IgD-negative memory B cell (primary cell): ENCODE data around the gene PBX1. TPM values are rescaled to one million over a fixed set of nuclear protein-coding genes. Genes with fewer than 3 reads are reported as not detected.

ENCODE experiments used
- H3K27ac Mint-ChIP-seq, 3 donors: one replicate each; pipeline ENCODE4 v1.8.0; 2020 to 2022; ENCODE audit warnings: mild to moderate bottlenecking in 3 of 3, mixed read lengths in 3 of 3, moderate library complexity in 1 of 3
- H3K27me3 Mint-ChIP-seq: one replicate; pipeline ENCODE4 v1.8.0; 2021; ENCODE audit warnings: mixed read lengths
- H3K36me3 Mint-ChIP-seq: one replicate; pipeline ENCODE4 v1.8.0; 2020; ENCODE audit warnings: mild to moderate bottlenecking, mixed read lengths
- H3K4me1 Mint-ChIP-seq, 3 donors: one replicate each; pipeline ENCODE4 v1.8.0; 2020 to 2022; ENCODE audit warnings: mixed read lengths in 3 of 3, mild to moderate bottlenecking in 1 of 3
- H3K4me3 Mint-ChIP-seq, 4 donors: one replicate each; pipeline ENCODE4 v1.8.0; 2020 to 2022; ENCODE audit warnings: mild to moderate bottlenecking in 4 of 4, mixed read lengths in 4 of 4, moderate library complexity in 3 of 4
- H3K9me3 Mint-ChIP-seq, 3 donors: one replicate each; pipeline ENCODE4 v1.8.0; 2020 to 2021; ENCODE audit warnings: mixed read lengths in 3 of 3, mild to moderate bottlenecking in 1 of 3
- polyA plus RNA-seq: library from polyadenylated mRNA; unstranded; fragments of 300-500 nt; fragmentation: Illumina TruSeq; gene quantifications from one replicate; pipeline ENCODE4 v1.2.3, GENCODE V29; 2021

Gene PBX1
- polyA plus RNA-seq, 1 donor from 2014 or later, result 0.34 TPM

DNA sequence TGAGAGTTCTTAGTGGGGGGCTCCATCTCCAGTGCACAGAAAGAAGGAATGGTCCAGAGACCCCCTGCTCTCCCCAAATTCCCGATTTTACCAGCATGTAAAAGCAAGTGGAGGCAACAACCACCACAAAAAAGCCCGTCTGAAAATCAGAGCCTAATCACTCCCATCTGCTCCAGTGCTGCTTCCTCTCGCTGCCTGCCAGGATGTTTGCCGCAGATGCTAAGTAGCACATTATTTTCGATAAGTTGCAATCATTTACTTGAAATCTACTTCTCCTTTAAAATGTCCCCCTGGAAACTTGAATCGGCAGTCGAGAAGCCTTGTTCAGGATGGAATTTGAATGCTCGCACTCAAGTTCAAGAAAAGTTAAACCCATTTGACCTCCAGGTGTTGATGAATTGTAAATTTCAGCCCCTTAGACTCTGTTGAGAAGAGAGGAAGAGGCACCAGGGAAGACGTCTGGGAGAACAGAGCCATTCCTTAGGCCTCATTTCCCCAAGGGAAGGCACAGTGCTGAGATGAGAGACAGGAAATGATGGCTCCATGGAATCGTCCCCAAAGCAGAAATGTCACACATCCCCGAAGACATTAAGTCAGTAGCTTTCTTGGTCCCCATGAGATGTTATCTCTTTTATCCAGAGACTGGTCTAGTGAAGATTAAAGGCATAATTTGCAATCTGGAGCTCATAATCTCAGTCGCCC is 221.3 kb downstream of the PBX1 start:
- H3K36me3 Mint-ChIP-seq, result no peaks in the 10 kb centered on the region
- no peaks in the 10 kb centered on the region for H3K4me1 Mint-ChIP-seq

DNA sequence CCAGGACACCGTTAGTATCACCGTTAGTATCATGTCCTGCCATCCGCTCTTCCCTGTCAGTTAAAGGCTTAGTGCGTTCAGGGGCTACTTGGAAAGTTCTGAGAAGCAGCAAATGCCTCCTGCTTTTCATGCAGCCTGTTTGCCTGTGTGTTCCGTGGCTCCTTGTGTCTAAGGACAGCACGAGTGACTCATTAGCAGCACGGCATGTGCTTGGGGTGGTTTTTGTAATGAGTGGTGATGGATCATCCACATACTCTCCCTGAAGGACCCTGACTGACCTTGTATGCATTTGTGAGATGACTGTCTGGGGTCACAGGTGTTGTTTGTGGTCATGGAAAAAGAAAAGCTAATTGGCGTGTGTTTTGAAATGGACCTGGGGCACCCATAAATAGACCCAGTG is 221.9 kb downstream of the PBX1 start:
- no peaks in the 10 kb centered on the region for H3K4me1 Mint-ChIP-seq
- H3K27me3 Mint-ChIP-seq, result peaks cover 2% of the 10 kb centered on the region
- no peak overlapping the region for H3K27ac Mint-ChIP-seq

More for the DNA sequence above, 221.3 kb downstream of the PBX1 start:
- Mint-ChIP-seq H3K4me3 (no peak overlapping the region), H3K27ac (no peak overlapping the region), H3K9me3 (no peaks in the 10 kb centered on the region), H3K27me3 (no peaks in the 10 kb centered on the region)

DNA sequence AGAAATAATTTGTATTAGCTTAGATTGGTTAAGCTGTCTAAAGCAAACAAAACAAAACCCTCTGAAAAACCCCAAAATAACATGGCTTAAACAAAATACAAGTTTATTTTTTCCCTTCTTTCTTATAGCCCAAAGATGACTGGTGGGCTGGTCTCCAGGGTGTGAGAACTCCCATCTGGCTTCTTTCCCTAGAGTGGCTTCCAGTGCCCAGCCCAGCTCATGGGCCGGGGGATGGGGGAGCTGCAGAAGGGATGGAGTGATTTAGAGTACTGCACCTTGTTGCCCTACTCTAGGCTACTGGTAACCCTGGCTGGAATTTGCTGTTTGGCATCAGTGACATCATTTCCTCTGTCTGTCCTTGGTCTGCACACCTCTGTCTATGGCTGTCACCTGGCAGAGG is 223.0 kb downstream of the PBX1 start:
- Mint-ChIP-seq H3K4me3 (no peak overlapping the region), H3K9me3 (no peaks in the 10 kb centered on the region), H3K27ac (peak overlapping the region in 1 of 3 donors; percentile 44), H3K27me3 (peaks cover 4% of the 10 kb centered on the region), H3K36me3 (no peaks in the 10 kb centered on the region), H3K4me1 (no peaks in the 10 kb centered on the region)

More for the DNA sequence above, 221.9 kb downstream of the PBX1 start:
- no peaks in the 10 kb centered on the region for H3K9me3 Mint-ChIP-seq
- no peaks in the 10 kb centered on the region for H3K36me3 Mint-ChIP-seq
- no peak overlapping the region for H3K4me3 Mint-ChIP-seq

DNA sequence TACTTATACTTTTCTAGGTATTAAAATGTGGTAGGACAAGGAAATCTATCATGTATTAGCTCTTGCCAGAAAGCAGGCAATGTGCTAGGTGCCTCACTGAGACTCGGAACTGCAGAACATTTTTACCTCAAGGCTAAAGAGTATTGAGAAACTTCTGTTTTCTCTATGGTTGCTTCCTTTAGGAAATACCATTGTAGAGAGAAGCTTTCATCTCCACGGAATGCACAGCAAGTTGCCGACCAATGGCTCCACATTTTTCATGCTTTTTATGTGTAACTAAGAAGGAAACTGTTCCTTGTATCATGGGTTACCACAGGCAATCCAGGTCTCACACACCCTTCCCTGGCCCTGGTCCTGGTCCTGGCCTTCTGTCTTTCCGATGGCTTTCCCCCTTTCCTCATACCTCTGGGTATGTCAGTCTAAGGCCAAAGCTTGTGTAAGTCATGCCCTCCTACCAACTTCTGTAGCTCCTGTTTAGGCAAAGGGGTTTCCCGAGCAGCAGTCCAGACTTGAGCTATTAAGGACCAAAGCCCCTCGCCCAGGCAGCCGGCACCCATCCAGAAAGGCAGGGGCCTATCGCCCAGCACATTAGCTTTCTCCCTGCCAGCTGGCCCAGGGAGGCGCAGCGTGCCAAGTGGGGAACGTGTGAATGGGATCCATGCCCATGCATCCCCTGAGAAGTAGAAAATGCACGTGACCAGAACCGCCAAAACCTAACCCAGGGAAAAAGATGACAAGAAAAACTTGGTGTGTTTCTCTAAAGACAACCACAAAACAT is 225.0 kb downstream of the PBX1 start:
- Mint-ChIP-seq H3K27me3 (peaks cover 16% of the 10 kb centered on the region), H3K36me3 (no peaks in the 10 kb centered on the region), H3K27ac (no peak overlapping the region), H3K4me1 (peaks cover 0 to 3% (median 2%) of the 10 kb centered on the region in 3 donors), H3K4me3 (no peak overlapping the region), H3K9me3 (no peaks in the 10 kb centered on the region)

DNA sequence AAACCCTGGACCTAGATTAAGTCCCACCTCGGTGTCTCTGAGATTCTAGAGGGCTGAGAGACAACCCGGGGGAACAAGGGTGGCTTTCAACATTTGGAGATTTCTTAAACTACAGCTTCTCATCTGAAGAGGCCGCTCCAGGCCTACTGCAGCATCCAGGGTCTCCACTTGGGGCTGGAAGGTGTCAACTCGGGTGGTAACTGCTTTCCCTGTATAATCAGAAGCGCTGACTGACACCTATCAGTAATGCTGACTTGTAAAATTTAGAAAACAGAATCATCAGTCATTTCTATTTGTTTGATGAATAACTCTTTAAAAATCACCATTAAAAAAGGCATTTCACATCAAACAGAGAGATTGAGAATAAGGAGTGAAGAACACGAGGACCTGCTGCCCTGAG is 226.0 kb downstream of the PBX1 start:
- Mint-ChIP-seq H3K9me3 (no peaks in the 10 kb centered on the region), H3K36me3 (no peaks in the 10 kb centered on the region), H3K4me3 (no peak overlapping the region), H3K27me3 (peaks cover 16% of the 10 kb centered on the region), H3K27ac (no peak overlapping the region), H3K4me1 (peaks cover 0 to 3% (median 2%) of the 10 kb centered on the region in 3 donors)

DNA sequence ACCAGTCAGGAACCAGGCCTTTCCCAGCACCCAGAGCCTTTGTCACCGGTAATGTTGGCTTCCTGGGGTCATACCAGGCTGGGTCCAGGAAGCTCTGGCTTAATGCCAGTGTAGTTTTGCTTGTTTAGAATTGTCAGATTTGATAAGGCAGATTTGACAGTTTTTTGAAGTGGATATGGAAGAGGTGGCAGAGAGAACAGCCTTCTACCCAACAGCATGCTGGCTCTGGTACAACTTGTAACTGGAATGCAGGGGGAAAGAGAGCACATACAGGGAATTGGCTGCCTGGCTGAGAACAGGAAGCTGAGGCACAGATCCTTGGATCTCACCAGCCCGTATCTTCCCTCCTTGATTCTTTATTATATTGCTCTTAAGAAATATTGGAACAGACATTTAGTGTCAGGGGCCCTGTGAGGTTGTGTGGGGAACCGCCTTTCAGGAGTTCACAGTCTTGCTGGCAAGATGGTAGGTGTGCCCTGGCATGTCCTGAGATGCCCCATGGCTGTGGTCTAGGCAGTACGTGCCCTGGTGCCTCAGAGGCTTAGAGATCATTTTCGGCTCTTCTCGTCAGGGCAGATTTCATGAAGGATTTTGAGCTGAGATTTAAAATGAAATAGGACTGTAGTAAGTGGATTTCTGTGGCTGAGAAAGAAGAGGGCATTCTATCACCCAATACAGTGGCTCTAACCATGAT is 227.0 kb downstream of the PBX1 start:
- Mint-ChIP-seq H3K9me3 (no peaks in the 10 kb centered on the region), H3K4me3 (no peak overlapping the region), H3K4me1 (peaks cover 0 to 3% (median 2%) of the 10 kb centered on the region in 3 donors), H3K36me3 (no peaks in the 10 kb centered on the region), H3K27ac (peak overlapping the region in 1 of 3 donors; percentile 50), H3K27me3 (peaks cover 18% of the 10 kb centered on the region)

DNA sequence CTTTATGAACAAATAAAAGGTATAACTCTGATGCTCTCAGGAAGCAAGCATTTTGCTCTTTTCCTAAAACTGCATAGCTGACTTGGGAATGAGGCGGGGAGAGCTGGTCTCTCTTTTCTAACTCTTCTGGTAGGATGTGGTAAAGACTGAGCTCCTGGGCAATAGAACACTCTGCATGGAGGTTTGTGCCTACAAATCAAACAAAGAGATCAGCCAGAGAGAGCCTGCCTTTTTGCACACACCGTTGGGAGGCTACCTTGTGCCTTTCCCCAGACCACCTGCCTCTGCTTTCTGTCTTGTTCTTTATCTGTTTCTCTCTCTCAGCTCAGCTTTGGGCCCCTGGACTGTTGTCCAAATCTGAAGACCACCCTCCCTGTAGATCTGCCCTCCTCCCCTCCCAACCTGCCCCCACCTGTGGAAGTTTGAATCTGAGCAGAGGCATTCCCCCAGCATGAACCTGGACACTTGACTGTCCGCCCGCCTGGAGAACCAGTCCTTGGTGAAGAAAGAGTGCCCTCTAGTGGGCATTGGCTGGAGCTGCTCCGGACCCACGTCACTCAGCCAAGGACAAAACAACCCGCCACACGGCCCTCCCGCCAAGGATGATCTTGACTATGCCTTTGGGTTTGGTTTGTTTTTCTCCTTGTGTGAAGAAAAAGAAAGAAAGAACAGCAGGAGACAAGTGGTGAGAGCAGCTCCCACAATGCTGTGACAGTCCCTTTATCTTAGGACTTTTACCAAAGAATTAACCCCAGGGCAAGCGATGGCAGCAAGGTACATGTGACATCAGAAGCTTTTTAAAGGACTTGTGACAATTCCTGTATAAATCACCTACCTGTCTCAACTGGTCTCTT is 228.2 kb downstream of the PBX1 start:
- Mint-ChIP-seq H3K9me3 (no peaks in the 10 kb centered on the region), H3K4me3 (no peak overlapping the region), H3K27ac (no peak overlapping the region), H3K27me3 (peaks cover 20% of the 10 kb centered on the region), H3K36me3 (no peaks in the 10 kb centered on the region), H3K4me1 (peaks cover 0 to 3% (median 2%) of the 10 kb centered on the region in 3 donors)

DNA sequence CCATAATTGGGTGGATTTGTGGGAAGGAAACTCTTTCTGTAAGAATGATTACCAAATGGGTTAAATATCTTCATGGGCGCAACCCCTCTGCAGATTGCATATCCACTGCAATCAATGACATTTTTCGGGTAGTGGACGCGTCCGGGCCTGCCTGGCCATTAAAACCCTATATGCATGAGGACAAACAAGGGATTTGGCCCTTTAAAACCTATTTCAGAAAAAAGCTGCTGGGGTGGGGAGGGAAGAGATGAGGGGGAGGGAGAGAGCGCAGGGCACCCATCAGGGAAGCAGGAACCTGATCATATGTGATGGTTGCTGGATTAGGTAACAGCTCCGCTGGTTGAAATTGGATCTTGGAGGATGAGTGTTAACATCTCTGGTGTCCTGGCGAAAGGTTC is 228.8 kb downstream of the PBX1 start:
- Mint-ChIP-seq H3K27me3 (peaks cover 21% of the 10 kb centered on the region), H3K9me3 (no peaks in the 10 kb centered on the region), H3K4me1 (peaks cover 0 to 3% (median 2%) of the 10 kb centered on the region in 3 donors), H3K36me3 (no peaks in the 10 kb centered on the region), H3K4me3 (no peak overlapping the region), H3K27ac (no peak overlapping the region)

DNA sequence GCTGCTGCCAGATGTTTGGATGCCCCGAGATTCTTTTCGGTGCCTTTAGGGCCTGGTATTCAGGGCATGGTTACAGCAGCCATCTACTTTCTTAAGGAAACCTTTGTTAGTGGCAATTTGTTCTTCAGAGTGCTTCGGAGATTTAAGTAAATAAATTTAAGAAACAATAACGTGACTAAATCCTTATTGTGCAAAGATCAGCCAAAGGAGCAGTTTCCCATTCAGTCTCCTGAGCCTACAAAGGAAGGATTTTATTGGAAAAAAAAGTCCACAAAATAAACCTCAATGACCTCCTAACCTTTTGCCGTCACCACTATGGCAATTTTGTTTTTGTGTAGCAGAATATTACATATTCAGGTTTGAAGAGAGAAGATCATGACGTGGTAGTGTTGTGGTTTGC is 231.1 kb downstream of the PBX1 start:
- no peaks in the 10 kb centered on the region for H3K36me3 Mint-ChIP-seq
- peaks cover 21% of the 10 kb centered on the region for H3K27me3 Mint-ChIP-seq
- H3K27ac Mint-ChIP-seq, result peak overlapping the region in 1 of 3 donors; percentile 84
- no peak overlapping the region for H3K4me3 Mint-ChIP-seq
- peaks cover 0 to 3% (median 2%) of the 10 kb centered on the region in 3 donors for H3K4me1 Mint-ChIP-seq
- no peaks in the 10 kb centered on the region for H3K9me3 Mint-ChIP-seq

DNA sequence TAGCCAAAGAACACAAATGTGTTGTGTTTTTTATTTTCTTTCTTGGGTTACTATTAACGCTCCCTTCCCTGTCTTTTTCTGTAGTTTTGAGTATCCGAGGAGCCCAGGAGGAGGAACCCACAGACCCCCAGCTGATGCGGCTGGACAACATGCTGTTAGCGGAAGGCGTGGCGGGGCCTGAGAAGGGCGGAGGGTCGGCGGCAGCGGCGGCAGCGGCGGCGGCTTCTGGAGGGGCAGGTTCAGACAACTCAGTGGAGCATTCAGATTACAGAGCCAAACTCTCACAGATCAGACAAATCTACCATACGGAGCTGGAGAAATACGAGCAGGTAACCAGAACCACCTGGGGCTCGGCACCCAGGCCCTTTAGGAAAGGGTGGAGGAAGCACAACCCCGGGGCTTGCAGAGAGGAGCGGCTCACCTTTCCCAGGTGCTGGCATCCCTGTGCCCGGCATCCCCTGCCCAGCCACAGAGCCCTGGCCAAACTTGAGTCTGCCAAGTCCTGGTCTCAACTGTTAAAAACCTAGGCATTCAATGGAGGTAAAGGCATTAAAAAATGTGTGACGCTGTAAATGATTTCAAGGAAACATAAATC is 233.5 kb downstream of the PBX1 start:
- H3K27ac Mint-ChIP-seq, result no peak overlapping the region
- H3K27me3 Mint-ChIP-seq, result peaks cover 13% of the 10 kb centered on the region
- H3K4me3 Mint-ChIP-seq, result no peak overlapping the region
- H3K9me3 Mint-ChIP-seq, result no peaks in the 10 kb centered on the region
- no peaks in the 10 kb centered on the region for H3K36me3 Mint-ChIP-seq
- H3K4me1 Mint-ChIP-seq, result no peaks in the 10 kb centered on the region

DNA sequence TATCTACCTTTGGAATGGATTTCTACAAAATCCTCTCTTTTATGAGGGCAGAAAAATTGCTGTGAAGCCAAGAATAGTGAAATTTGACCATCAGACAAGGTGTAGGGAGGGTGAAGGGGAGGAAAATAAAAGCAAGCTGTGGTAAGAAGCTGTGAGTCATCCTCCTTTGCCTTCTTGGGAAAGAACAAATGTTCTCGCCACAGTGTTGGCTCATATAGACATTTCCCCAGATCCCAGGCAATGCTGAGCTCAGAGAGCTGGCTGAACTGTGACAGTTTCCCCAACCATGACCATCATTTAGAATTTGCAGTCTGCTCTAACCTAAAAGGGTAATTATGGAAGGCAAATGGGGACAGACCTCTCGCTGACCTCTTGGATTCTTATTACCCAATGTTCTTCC is 235.4 kb downstream of the PBX1 start:
- Mint-ChIP-seq H3K4me1 (no peaks in the 10 kb centered on the region), H3K27me3 (peaks cover 5% of the 10 kb centered on the region), H3K27ac (no peak overlapping the region), H3K4me3 (no peak overlapping the region), H3K9me3 (no peaks in the 10 kb centered on the region), H3K36me3 (no peaks in the 10 kb centered on the region)

DNA sequence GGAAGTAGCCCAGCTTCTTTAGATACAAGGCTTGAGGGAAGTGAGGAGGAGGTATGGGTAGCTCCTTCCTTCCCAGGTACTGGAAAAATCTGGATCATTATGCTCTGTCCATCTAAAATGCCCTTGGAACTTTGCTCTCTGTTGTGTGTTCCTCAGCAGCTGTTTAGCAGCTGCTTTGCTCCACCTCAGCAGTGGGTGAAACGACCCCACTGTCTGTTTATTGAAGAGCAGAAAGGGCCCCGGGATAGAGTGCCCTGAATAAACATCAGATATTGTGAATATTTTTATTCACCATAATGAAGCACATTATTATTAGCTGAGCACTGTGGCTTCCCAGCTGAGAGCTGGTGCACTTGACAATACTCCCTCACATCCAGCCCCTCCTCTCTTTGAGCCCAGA is 237.9 kb downstream of the PBX1 start:
- Mint-ChIP-seq H3K27ac (no peak overlapping the region), H3K27me3 (peaks cover 5% of the 10 kb centered on the region), H3K36me3 (no peaks in the 10 kb centered on the region), H3K9me3 (peaks cover 0 to 3% (median 0%) of the 10 kb centered on the region in 3 donors), H3K4me3 (no peak overlapping the region), H3K4me1 (no peaks in the 10 kb centered on the region)

DNA sequence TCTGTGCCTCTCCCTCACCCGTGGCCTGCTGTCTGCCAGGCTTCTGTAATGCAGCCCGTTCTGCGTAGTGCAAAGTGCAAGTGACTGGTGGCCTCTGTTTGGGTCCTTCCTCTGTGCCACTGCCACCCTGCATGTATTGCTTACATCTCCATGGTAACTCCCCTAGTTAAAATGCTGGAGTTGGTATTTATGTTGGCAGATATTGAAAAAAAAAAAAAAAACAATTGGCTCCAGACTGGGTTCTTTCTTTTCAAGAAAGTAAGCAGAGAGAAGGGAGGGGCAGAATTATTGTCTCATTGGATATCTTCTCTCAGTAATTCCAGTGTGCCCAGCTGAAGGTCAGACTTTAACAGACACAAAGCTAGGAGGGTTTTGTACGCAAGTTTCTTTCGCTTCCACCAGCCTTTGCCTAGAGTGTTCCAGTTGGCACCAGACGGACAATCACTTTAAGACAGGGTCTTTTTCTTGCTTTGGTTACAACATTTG is 242.3 kb downstream of the PBX1 start:
- no peaks in the 10 kb centered on the region for H3K4me1 Mint-ChIP-seq
- H3K27me3 Mint-ChIP-seq, result peaks cover 3% of the 10 kb centered on the region
- peaks cover 0 to 3% (median 0%) of the 10 kb centered on the region in 3 donors for H3K9me3 Mint-ChIP-seq
- H3K4me3 Mint-ChIP-seq, result no peak overlapping the region
- no peak overlapping the region for H3K27ac Mint-ChIP-seq
- H3K36me3 Mint-ChIP-seq, result no peaks in the 10 kb centered on the region

DNA sequence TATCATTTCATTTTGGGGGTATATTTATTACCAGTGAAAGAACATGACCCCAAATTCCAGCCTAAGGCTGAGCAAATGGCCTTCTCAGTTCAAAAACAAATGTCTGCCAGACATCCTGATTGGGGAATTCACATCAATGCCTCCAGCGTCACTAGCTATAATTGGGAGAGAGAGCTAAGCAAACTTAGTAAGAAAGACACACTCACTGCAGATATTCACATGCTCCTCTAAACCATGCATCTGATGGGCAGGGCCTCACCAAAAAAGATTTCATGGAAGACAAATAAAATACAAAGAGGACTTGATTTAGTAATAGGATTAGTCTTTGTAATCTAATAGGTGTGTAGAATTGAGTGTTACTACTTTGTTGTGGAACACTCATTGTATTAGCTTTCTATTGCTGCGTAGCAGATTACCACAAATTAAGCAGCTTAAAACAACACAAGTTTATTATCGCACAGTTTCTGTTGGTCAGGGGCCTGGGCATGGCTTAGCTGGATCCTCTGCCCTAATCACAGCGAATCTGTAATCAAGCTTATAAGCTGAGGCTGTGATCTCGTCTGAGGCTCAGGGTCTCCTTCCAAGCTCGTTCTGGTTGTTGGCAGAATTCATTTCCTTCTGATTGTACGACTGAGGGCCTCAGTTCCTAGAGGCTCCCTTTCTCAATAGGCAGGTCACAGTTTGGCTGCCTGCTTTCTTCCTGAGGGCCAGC is 243.0 kb downstream of the PBX1 start:
- Mint-ChIP-seq H3K36me3 (no peaks in the 10 kb centered on the region), H3K4me1 (no peaks in the 10 kb centered on the region), H3K27ac (no peak overlapping the region), H3K4me3 (no peak overlapping the region), H3K9me3 (peaks cover 0 to 3% (median 0%) of the 10 kb centered on the region in 3 donors), H3K27me3 (peaks cover 5% of the 10 kb centered on the region)
